HG03095 (cell line): ENCODE measurements around the gene DRAP1.

Source experiments
- ATAC-seq: cut with Tn5 transposase; IDR thresholded peaks from one replicate; pipeline ENCODE4 v1.9.1; 2021; ENCODE audit warnings: moderate library complexity; ENCODE audit not compliant: unreplicated experiment

The DRAP1 gene

DNA sequence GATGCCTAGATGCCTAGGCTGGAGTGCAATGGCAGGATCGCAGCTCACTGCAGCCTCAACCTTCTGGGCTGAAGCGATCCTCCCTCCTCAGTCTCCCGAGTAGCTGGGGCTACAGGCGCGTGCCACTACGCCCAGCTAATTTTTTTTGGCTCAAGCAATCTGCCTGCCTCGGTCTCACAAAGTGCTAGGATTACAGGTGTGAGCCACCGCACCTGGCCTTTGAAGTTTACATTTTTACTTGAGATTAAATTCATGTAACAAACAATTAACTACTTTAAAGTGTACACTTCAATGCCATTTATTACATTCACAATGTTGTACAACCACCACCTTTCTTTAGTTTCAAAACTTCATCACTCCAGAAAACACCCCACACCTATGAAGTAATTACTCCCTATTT lies 15.5 kb upstream of the DRAP1 start:
- no peak for ATAC-seq

DNA sequence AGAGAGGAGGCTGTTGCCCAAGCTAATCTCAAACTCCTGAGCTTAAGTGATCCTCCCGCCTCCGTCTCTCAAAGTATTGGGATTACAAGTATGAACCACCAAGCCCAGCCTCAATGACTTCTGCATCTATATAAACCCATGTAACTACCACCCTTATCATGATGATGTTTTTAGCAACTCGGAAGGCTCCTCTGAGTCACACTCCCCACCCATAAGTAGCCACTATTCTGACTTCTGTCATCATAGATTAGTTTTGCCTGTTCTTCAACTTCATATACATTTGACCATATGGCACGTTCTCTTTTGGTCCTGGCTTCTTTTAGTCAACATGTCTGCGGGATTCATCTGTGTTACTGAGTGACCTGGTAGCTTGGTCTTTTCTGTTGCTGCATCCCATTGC lies 12.6 kb upstream of the DRAP1 start:
- no peak for ATAC-seq

- ATAC-seq, result no peak
Observed at GRCh38 chr11:65907878-65908277, 11.3 kb upstream of the DRAP1 start.

DNA sequence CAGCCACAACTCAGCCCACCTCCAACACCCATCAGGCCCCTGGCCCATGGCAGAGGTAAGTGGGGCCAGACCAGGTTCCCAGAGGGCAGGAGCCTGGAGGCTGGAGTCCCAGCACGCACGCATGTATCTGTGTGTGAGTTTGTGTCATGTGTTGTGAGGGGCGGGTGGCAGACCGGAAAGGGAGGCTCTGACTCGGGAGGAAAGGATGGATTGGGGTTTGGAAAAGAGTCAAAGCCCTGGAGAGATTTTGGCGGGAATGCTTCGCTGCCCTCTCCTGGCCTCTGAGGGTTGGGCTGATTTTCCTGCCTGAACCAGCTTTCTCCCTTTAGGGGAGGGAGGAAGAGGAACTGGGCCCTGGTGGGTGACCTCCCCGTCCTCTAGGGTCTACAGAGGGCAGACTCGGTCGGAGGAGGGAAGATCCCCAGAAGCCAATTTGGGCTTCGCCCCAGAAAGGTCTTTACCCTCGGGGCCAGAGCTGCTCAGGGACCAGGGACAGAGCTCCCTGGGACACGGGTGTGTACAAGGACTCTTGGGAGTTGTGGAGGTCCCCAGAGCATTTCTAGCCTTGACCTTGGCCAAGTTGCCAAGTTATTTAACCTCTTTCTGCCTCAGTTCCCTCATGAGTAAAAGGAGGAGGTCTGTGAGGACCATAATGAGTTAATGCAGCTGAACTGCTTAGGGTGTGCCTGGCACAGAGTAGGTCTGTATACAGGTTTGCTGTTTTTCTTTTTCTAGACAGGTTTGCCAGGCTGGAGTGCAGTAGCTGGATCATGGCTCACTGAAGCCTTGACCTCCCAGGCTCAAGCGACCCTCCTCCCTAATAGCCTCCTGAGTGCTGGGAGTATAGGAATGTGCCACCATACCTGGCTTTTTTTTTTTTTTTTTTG lies 7.3 kb upstream of the DRAP1 start:
- no peak for ATAC-seq

GRCh38 chr11:65912845-65913244 lies 6.4 kb upstream of the DRAP1 start:
- no peak for ATAC-seq

- no peak for ATAC-seq
Observed at GRCh38 chr11:65915101-65915820, 4.0 kb upstream of the DRAP1 start.

DNA sequence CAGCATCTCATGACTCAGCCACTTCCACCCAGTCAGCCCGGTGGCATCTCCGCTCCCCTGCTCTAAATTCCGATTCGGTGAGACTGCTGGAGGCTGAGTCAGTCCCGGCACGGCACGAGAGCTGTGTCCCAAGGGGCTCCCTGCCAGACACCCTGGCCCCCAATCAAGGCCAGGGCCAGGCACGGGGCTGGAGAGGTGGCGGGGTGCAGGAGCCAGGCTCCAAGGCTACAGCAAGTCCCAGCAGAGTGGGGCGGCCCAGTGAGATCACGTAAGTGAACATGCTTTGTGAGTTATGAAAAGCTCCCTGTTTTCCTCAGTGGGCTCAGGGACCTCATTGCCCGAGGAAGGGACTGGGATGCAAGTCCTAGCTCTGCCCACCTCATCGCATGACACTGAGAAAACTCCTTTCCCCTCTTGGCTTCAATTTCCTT lies 3.4 kb upstream of the DRAP1 start:
- ATAC-seq, result no peak

GRCh38 chr11:65916391-65916790 lies 2.8 kb upstream of the DRAP1 start:
- ATAC-seq, result no peak

DNA sequence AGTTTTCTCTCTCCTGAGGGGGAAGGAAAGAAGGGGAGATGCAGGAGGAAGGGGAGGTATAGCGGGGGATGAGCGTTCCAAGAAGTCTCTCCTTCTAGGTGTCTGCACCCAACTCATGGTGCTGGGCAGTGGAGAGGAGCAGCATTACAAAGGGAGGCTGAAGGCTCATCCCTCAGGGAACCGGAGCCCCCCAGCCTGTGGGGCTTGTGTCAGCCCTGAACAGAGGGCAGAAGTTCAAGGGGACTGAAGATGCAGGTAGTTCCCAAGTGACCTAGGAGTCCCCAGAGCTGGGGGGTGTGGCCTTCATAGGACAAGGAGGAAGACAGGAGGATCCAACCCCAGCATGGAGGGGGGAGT lies 2.2 kb upstream of the DRAP1 start:
- no peak for ATAC-seq

DNA sequence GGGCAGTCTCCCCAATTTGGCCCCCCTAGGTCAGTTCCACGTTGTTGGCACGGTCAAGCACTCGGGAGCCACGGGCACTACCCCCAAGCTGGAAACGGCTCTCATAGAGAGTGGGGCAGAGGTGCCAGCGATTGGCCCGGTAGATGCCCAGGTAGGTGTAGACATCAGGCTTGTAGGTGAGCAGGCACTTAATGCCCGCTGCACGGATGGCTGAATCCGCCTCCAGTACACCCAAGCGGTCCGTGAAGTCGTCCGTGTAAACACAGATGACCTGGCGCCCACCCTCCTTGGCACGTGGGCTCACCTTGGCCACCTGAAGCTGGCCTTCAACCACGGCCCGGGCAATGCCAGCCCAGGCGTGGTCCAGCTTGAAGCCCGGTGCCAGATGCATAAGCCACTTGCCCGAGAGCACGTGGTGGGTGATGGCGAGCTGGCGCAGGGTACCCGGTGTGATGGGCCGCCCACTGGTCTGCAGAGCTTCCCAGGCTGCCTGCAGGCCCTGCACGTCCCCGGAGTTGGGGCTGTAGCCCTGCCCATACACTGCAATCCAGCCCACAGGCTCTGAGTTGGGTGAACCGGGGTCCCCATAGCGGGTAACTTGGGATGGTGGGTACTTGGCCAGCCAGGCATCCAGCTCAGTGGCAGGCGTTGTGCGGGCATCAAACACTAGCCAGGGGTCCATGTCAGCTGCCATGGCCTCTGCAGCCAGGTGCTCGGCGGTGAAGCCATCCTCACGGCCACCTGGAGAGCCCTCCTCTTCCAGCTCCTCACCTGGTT lies 1.6 kb upstream of the DRAP1 start:
- ATAC-seq, result no peak

DNA sequence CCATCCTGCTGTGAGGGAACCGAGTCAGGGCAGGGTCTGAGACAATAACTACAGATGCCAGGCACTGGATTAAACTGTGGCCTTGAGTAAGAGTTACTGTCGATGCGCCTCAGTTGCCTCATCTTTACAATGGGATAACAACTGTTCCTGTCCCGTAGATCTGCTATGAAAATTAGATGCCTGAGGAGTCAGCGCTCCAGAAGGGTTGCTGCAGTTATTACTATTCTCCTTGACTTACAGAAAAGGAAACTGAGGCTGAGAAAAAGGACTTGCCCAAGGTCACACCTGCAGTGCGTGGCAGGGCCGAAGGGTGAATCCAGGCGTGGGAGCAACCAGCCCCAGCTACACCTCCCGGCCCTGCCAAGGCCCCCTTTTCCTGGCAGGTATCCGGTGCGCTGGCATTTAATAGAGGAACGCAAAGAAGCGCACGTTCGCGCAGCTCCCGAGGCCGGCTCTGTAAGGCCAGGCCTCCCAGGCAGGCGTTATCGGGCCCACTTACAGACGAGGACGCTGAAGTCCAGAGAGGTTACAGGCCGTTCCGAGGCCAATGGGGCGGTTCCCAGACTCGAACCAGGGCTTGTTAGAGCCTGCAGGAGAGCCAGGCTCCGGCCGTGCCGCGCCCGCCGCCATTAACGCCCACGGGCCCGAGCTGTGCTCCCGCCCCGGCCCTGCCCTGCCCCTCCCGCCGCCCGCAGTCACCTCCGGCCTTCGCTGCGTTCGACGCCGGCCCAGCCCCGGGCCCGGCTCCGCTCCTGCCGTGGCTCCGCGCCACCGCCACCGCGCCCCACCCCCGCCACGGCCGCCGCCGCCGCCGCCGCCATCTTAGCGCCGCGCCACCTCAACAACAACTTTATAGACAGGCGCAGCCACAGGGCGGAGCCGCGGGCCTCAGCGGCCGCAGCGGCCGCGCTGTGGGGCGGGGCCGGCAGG lies 750 bp upstream of the DRAP1 start, which contains the start of gene C11orf68:
TSS of gene C11orf68 (minus strand) at position 852 of the 930 bp plus-strand sequence. CDS start at position 821, 31 bp downstream.
- peak; percentile 38 for ATAC-seq

GRCh38 chr11:65919573-65920371 lies 546 bp downstream of the DRAP1 start:
- ATAC-seq, result peak; percentile 35

DNA sequence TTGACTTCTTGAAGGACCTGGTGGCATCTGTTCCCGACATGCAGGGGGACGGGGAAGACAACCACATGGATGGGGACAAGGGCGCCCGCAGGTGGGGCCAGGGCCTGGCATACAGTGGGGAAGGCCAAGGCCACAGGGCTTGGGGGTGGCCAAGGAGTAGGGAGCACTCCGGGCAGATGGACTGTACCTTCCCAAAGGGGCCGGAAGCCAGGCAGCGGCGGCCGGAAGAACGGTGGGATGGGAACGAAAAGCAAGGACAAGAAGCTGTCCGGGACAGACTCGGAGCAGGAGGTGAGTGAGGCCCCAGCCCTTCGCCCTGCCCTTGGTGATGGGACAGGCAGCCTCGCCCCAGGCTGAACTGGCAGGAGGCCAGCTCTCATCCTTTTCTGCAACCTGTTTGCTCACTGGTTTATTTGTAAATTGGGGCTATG lies 1.2 kb downstream of the DRAP1 start:
- ATAC-seq, result no peak

GRCh38 chr11:65921033-65921555 lies 1.9 kb downstream of the DRAP1 start:
- no peak for ATAC-seq

DNA sequence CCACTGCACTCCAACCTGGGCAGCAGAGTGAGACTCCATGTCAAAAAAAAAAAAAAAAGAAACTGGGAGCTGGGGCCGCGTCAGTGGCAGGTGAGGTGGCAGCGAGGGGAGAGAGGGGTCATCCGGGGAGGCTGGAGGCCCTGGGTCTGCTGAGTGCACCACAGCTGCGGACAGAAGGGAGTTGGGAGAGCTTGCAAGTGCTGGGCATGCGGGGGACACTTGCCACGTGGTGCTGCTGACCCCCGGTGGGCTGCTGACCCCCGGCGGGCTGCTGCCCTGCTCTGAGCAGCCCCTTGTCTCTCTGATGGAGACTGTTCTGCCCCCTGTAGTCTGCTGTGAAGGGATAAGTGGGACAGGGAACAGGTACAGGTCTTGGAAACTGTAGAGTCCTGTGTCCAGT lies 2.6 kb downstream of the DRAP1 start:
- no peak for ATAC-seq

DNA sequence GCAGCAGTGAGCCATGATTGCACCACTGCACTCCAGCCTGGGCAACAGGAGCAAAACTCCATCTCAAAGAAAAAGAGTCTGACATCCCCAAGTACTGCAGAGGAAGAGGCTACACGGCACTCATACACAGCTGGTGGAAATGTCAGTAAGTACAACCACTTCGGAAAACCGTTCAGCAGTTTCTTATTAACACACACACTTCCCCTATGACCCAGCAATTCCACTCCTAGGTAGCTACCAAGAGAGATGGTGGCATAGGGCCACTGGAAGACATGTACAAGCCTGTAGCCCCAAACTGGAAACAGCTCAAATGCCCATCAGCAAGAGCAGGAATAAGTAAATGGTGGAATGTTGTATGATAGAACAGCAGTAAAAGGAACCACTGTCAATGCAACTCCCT lies 3.3 kb downstream of the DRAP1 start:
- no peak for ATAC-seq

- no peak for ATAC-seq
Observed at GRCh38 chr11:65925397-65925796, 6.2 kb downstream of the DRAP1 start.

DNA sequence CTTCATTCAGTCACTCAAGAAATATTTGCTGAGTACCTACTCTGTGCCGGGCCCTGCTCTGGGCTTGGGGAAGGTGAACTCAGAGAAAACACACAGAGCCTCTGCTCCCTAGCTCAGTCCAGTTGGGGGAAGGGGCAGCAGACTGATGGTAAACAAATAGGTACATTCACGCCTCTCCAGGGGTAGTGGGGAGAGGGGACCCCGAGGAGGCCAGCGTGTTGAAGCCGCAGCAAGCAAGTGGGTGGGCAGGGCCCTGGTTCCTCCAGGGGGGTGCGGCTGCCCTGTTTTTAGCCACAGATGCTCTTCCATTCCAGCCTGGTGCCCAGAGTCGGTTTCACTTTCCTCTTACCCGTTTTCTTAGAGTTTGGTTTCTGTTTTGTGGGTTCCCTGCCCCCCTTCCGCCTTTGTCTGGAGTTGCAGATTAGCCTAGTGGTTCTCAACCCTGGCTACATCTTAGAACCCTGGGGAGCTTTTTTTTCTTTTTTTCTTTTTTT lies 8.7 kb downstream of the DRAP1 start:
- peak; percentile 67 for ATAC-seq

DNA sequence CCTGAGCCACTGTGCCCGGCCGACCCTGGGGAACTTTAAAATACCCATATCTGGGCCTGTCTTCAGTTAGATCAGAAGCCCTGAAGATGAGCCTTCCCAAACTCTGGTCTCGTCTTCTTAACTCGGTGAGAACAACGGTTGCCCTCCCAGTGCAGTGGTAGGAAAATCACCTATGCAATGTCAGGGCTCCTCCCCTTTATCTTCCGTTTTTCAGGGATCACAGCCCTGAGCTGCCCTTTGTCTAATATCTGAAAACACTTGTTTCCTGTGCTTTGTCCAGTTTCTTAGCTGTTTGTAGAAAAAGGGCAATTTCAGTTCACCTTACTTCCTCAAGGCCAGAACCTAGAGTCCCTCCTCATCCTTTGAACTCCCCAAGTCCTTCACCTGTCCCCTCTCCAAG lies 9.4 kb downstream of the DRAP1 start:
- ATAC-seq, result no peak
